HEK293 (cell line): ENCODE measurements around the gene GOLGA2.

Source experiments
- CTCF ChIA-PET: fragments of 350-600 bp; formaldehyde crosslinking; extraction: SDS; loops from one replicate; lab custom pipeline; 2021; ENCODE audit warnings: antibody characterized with exemption; lab: Yijun Ruan, JAX
- POLR2A ChIA-PET: fragments of 300-600 bp; formaldehyde crosslinking; extraction: SDS; loops from one replicate; lab custom pipeline; 2020; ENCODE audit warnings: antibody characterized with exemption, inconsistent platforms; lab: Yijun Ruan, JAX
- H3K27ac ChIP-seq: fragments of 200-500 bp; sonication (Bioruptor generic); 2 replicates; pipeline ENCODE4 v1.5.1; 2014; ENCODE audit warnings: low read depth, low read length, control low read depth, inconsistent platforms; ENCODE audit errors: extremely low read depth
- H3K36me3 ChIP-seq, 2 experiments: fragments of 200-500 bp in 1 of 2; sonication (Bioruptor generic) in 1 of 2; 1 replicate in 1 of 2; 2 replicates in 1 of 2; pipeline ENCODE4 v1.5.1; 2014 to 2017; ENCODE audit warnings: inconsistent platforms in 2 of 2, low read length in 2 of 2; ENCODE audit not compliant: control insufficient read depth in 2 of 2, insufficient read depth in 1 of 2
- H3K4me1 ChIP-seq: fragments of 200-500 bp; sonication (Bioruptor generic); 2 replicates; pipeline ENCODE4 v1.5.1; 2014; ENCODE audit warnings: mild to moderate bottlenecking, low read length, inconsistent platforms; ENCODE audit not compliant: control insufficient read depth, insufficient read depth
- H3K4me3 ChIP-seq: 2 replicates; pipeline ENCODE4 v1.5.1; 2011; ENCODE audit warnings: low read depth, mild to moderate bottlenecking, control low read depth, low read length, moderate library complexity
- H3K9me3 ChIP-seq: fragments of 200-500 bp; sonication (Bioruptor generic); 2 replicates; pipeline ENCODE4 v1.5.1; 2014; ENCODE audit warnings: low read depth, low read length, inconsistent platforms; ENCODE audit not compliant: control insufficient read depth, insufficient read depth
- EGR2 ChIP-seq: fragments of 450-650 bp; formaldehyde crosslinking; IDR thresholded peaks from 2 replicates; pipeline ENCODE4 v1.5.1; 2016; ENCODE audit warnings: low read depth, missing biosample characterization, missing genetic modification characterization
- IKZF3 ChIP-seq: fragments of 450-650 bp; IDR thresholded peaks from 2 replicates; pipeline ENCODE4 v1.5.0; 2018; ENCODE audit warnings: missing biosample characterization, mild to moderate bottlenecking, missing genetic modification characterization, moderate library complexity
- KLF16 ChIP-seq: fragments of 450-650 bp; formaldehyde crosslinking; IDR thresholded peaks from 2 replicates; pipeline ENCODE4 v1.5.1; 2017; ENCODE audit warnings: missing biosample characterization, missing genetic modification characterization
- SCRT1 ChIP-seq: fragments of 450-650 bp; formaldehyde crosslinking; IDR thresholded peaks from 2 replicates; pipeline ENCODE4 v1.5.1; 2016; ENCODE audit warnings: missing biosample characterization, missing genetic modification characterization, borderline replicate concordance
- ZIC2 ChIP-seq: fragments of 450-650 bp; formaldehyde crosslinking; IDR thresholded peaks from 2 replicates; pipeline ENCODE4 v1.5.1; 2016; ENCODE audit warnings: missing biosample characterization, missing genetic modification characterization
- ZNF112 ChIP-seq: fragments of 450-650 bp; formaldehyde crosslinking; IDR thresholded peaks from 2 replicates; pipeline ENCODE4 v1.5.0; 2017; ENCODE audit warnings: missing biosample characterization, missing genetic modification characterization
- ZNF146 ChIP-seq: fragments of 450-650 bp; formaldehyde crosslinking; IDR thresholded peaks from 2 replicates; pipeline ENCODE4 v1.5.1; 2016; ENCODE audit warnings: missing biosample characterization, missing genetic modification characterization
- ZNF175 ChIP-seq: fragments of 450-650 bp; formaldehyde crosslinking; IDR thresholded peaks from 2 replicates; pipeline ENCODE4 v1.5.1; 2016; ENCODE audit warnings: missing biosample characterization, missing genetic modification characterization
- ZNF184 ChIP-seq: fragments of 450-650 bp; IDR thresholded peaks from 2 replicates; pipeline ENCODE4 v1.5.1; 2018; ENCODE audit warnings: missing biosample characterization, mild to moderate bottlenecking, missing genetic modification characterization
- ZNF211 ChIP-seq: fragments of 450-650 bp; formaldehyde crosslinking; IDR thresholded peaks from 2 replicates; pipeline ENCODE4 v1.5.1; 2016; ENCODE audit warnings: low read depth, missing biosample characterization, missing genetic modification characterization
- ZNF274 ChIP-seq, 2 experiments: fragments of 200-500 bp in 1 of 2; fragments of 450-650 bp in 1 of 2; sonication (Bioruptor generic) in 1 of 2; formaldehyde crosslinking in 1 of 2; IDR thresholded peaks; 2 replicates each; pipeline versions ENCODE4 v1.5.1 to v1.6.1; 2014 to 2016; ENCODE audit warnings: borderline replicate concordance in 1 of 2, inconsistent platforms in 1 of 2, low read length in 1 of 2, missing biosample characterization in 1 of 2, missing genetic modification characterization in 1 of 2
- ZNF513 ChIP-seq: fragments of 450-650 bp; IDR thresholded peaks from 2 replicates; pipeline ENCODE4 v1.5.1; 2018; ENCODE audit warnings: missing biosample characterization, missing genetic modification characterization
- ZNF561 ChIP-seq: fragments of 450-650 bp; IDR thresholded peaks from 2 replicates; pipeline ENCODE4 v1.5.1; 2018; ENCODE audit warnings: missing biosample characterization, missing genetic modification characterization, borderline replicate concordance
- ZNF701 ChIP-seq: fragments of 450-650 bp; formaldehyde crosslinking; IDR thresholded peaks from 2 replicates; pipeline ENCODE4 v1.5.1; 2016; ENCODE audit warnings: missing biosample characterization, missing genetic modification characterization
- ZNF791 ChIP-seq: fragments of 450-650 bp; formaldehyde crosslinking; IDR thresholded peaks from 2 replicates; pipeline ENCODE4 v1.5.1; 2016; ENCODE audit warnings: missing biosample characterization, missing genetic modification characterization
- ZSCAN23 ChIP-seq: fragments of 450-650 bp; formaldehyde crosslinking; IDR thresholded peaks from 2 replicates; pipeline ENCODE4 v1.5.1; 2016; ENCODE audit warnings: missing biosample characterization, missing genetic modification characterization
- ZXDB ChIP-seq: fragments of 450-650 bp; formaldehyde crosslinking; IDR thresholded peaks from 2 replicates; pipeline ENCODE4 v1.5.1; 2016; ENCODE audit warnings: missing biosample characterization, missing genetic modification characterization
- TF ChIP-seq, protein P1 (sequence below): fragments of 450-650 bp; formaldehyde crosslinking; IDR thresholded peaks from 2 replicates; pipeline ENCODE4 v1.5.1; 2016; ENCODE audit warnings: missing biosample characterization, missing genetic modification characterization

The GOLGA2 gene

DNA sequence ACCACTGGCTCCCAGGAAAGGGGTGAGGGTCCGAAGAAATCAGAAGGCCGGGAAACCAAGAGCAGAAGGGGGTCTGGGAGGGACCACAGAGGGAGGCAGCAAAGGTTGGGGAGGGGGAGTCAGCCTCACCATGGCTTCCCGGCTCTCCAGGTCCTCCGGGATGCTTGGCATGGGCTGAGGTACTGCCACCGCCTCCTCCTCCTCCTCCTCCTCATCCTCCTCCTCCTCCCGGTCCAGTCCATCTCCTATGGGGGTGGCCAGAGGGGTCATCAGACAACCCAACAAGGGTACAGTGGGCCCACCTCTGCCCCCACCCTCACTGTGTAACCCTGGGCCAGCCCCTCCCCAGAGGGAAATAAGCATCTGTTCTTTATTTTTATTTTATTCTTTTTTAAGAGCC, 17.5 kb downstream of the GOLGA2 start:
- POLR2A ChIA-PET = no interaction called here
- Histone ChIP-seq H3K4me3 (no peak overlapping the region), H3K27ac (no peak overlapping the region), H3K36me3 (peaks cover 0 to 69% of the 10 kb centered on the region in 2 experiments; a peak in 2 of 3 replicates), H3K4me1 (no peaks in the 10 kb centered on the region), H3K9me3 (no peaks in the 10 kb centered on the region)
- TF ChIP-seq ZNF513 (tag by site-specific recombination) = 0 out of 2 replicates have a peak, but pooled peaks have one; percentile 53
- TF ChIP-seq ZNF561 = no peak
- no peak for TF ChIP-seq ZNF701 (tag by site-specific recombination)
- CTCF ChIA-PET = interaction anchor here (0.6 kb wide), 1 partner anchor 59 kb away, joined by 3 read pairs; no protein-coding TSS in a partner anchor

GRCh38 chr9:128257907-128258306, 17.9 kb downstream of the GOLGA2 start:
- CTCF ChIA-PET = no interaction called here
- H3K4me1 ChIP-seq = no peaks in the 10 kb centered on the region
- TF ChIP-seq ZSCAN23 (no peak), ZXDB (tag by site-specific recombination) (no peak), ZNF146 (tag by site-specific recombination) (no peak), SCRT1 (no peak), ZNF184 (tag by site-specific recombination) (no peak), ZNF274 (IDR thresholded peaks at IDR 0.05; ENCODE audit: low read length) (no peak), ZNF274 (tag by site-specific recombination; IDR thresholded peaks at IDR 0.05; ENCODE audit: borderline replicate concordance) (no peak), KLF16 (no peak), IKZF3 (tag by site-specific recombination) (no peak), ZNF112 (no peak), ZNF211 (tag by site-specific recombination) (no peak)
- TF ChIP-seq, all 188 proteins: peak for 0
- no peaks in the 10 kb centered on the region for H3K9me3 ChIP-seq
- peaks cover 0 to 70% of the 10 kb centered on the region in 2 experiments; a peak in 2 of 3 replicates for H3K36me3 ChIP-seq
- POLR2A ChIA-PET = no interaction called here
- no peak overlapping the region for H3K4me3 ChIP-seq
- H3K27ac ChIP-seq = no peak overlapping the region

DNA sequence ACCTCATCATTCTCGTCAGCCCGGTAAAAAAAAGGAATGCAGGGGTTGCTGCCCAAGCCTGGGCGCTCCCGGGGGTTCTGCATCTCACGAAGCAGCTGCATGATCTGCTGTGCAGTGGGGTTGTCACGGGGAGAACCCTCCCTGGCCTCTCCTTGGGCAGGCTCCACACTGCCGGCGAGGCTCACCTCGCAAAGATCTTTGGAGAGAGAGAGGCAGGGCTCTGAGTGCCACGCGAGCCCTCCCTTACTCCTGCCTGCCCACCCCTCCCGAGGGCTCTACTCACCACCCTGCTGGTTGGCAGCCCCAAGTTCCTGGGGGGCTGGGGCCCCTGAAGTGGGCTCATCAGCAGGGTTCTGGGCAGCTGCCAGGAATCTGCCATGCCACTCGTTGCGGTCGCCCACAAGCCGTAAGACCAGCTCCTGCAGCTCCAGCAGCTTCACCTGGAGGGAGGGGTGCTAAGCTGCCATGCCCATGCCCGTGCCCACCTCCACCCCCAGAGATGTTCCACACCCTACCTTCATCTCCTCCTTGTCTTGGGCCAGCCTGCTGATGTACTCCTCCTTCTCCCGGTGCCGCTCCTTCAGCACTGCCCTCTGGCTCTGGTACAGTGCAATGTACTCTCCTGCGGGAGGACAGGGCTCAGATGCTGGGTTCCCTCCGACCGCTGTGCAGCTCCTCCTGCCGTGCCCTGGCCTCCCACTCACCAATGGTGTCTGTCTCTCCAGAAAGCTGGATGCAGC, 18.6 kb downstream of the GOLGA2 start:
- TF ChIP-seq ZNF175 (no peak), EGR2 (tag by site-specific recombination) (no peak), ZNF791 (tag by site-specific recombination) (no peak), ZIC2 (peak; percentile 60)
- TF ChIP-seq, protein P1, sequence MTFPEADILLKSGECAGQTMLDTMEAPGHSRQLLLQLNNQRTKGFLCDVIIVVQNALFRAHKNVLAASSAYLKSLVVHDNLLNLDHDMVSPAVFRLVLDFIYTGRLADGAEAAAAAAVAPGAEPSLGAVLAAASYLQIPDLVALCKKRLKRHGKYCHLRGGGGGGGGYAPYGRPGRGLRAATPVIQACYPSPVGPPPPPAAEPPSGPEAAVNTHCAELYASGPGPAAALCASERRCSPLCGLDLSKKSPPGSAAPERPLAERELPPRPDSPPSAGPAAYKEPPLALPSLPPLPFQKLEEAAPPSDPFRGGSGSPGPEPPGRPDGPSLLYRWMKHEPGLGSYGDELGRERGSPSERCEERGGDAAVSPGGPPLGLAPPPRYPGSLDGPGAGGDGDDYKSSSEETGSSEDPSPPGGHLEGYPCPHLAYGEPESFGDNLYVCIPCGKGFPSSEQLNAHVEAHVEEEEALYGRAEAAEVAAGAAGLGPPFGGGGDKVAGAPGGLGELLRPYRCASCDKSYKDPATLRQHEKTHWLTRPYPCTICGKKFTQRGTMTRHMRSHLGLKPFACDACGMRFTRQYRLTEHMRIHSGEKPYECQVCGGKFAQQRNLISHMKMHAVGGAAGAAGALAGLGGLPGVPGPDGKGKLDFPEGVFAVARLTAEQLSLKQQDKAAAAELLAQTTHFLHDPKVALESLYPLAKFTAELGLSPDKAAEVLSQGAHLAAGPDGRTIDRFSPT (tag by site-specific recombination) = 0 out of 2 replicates have a peak, but pooled peaks have one; percentile 16
- CTCF ChIA-PET = interaction anchor here (0.5 to 1.0 kb wide), 4 partner anchors 17 to 1648 kb away, joined by 3 to 4 read pairs (median 3); no protein-coding TSS in a partner anchor

More for the DNA sequence above, 18.6 kb downstream of the GOLGA2 start:
- H3K36me3 ChIP-seq = peaks cover 0 to 70% of the 10 kb centered on the region in 2 experiments; a peak in 2 of 3 replicates
- H3K9me3 ChIP-seq = no peaks in the 10 kb centered on the region
- no peak overlapping the region for H3K27ac ChIP-seq
- H3K4me3 ChIP-seq = no peak overlapping the region
- H3K4me1 ChIP-seq = no peaks in the 10 kb centered on the region
- POLR2A ChIA-PET = no interaction called here
